Mesothelial cell of epicardium (in vitro differentiated cells): ENCODE data around the gene CD40. TPM values are rescaled to one million over a fixed set of nuclear protein-coding genes. Genes with fewer than 3 reads are reported as not detected.

Experiments used
- DNase-seq, 2 experiments: peaks; one replicate each; pipeline ENCODE4 v3.0.0; 2021; ENCODE audit warnings: low spot score in 2 of 2; ENCODE audit not compliant: unreplicated experiment in 2 of 2
- H3K27ac Mint-ChIP-seq: 2 replicates; pipeline ENCODE4 v1.8.0; 2021; ENCODE audit warnings: mixed read lengths
- H3K27me3 Mint-ChIP-seq: 2 replicates; pipeline ENCODE4 v1.8.0; 2021; ENCODE audit warnings: low read depth, mixed read lengths
- H3K36me3 Mint-ChIP-seq: 2 replicates; pipeline ENCODE4 v1.8.0; 2021; ENCODE audit warnings: mixed read lengths
- H3K4me1 Mint-ChIP-seq: 2 replicates; pipeline ENCODE4 v1.8.0; 2021; ENCODE audit warnings: mixed read lengths
- H3K4me3 Mint-ChIP-seq: 2 replicates; pipeline ENCODE4 v1.8.0; 2021; ENCODE audit warnings: mild to moderate bottlenecking, moderate library complexity, mixed read lengths
- H3K9me3 Mint-ChIP-seq: 2 replicates; pipeline ENCODE4 v1.8.0; 2021; ENCODE audit warnings: mixed read lengths
- total RNA-seq: library from RNA; stranded (reverse); gene quantifications from 3 replicates; pipeline ENCODE4 v1.2.1, GENCODE V29; 2021
- TF ChIP-seq, protein P1 (sequence below): fragments of 200-600 bp; sonication (generic); IDR thresholded peaks from one replicate; pipeline ENCODE4 v1.5.0; 2021; ENCODE audit warnings: antibody characterized with exemption; ENCODE audit not compliant: unreplicated experiment

CD40 gene
- total RNA-seq, 1 donor from 2014 or later, result 3.8 TPM

DNA sequence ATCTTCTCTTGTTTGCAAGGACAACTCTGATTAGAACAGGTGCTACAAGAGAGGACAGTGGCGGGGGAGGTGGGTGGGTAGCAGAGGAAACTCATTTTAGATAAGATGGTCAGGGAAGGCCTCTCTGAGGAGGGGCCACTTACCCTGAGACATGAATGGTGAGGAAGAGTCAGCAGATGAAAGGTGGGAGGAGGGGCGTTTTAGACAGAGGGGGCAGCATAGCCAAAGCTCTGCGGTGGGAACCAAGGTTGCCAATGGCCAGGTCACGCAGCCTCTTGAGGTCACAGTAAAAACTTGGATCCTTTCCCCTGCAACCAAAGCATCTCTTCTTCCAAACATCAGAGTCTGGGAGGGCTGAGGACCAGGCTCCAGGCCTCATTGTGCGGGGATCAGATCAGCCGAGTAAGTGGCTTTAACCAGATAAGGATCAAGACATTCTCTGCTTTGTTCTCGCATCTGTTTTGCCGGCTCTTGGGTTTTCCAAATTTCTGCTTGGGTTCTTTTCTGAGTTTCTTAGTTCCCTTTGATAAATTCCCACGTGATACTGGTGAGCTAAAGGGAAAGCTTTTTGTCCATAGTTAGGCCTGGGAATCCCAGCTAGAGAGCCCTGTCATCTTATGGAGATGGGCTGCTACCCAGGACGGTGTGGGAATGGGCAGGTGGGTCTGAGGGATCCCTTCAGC lies 5.5 kb upstream of the CD40 start:
- DNase-seq, result no peak
- Mint-ChIP-seq H3K4me3 (no peak overlapping the region), H3K9me3 (no peaks in the 10 kb centered on the region), H3K4me1 (peaks cover under 1% of the 10 kb centered on the region), H3K27me3 (peaks cover 86% of the 10 kb centered on the region), H3K36me3 (no peaks in the 10 kb centered on the region), H3K27ac (no peak overlapping the region)
- TF ChIP-seq, protein P1, sequence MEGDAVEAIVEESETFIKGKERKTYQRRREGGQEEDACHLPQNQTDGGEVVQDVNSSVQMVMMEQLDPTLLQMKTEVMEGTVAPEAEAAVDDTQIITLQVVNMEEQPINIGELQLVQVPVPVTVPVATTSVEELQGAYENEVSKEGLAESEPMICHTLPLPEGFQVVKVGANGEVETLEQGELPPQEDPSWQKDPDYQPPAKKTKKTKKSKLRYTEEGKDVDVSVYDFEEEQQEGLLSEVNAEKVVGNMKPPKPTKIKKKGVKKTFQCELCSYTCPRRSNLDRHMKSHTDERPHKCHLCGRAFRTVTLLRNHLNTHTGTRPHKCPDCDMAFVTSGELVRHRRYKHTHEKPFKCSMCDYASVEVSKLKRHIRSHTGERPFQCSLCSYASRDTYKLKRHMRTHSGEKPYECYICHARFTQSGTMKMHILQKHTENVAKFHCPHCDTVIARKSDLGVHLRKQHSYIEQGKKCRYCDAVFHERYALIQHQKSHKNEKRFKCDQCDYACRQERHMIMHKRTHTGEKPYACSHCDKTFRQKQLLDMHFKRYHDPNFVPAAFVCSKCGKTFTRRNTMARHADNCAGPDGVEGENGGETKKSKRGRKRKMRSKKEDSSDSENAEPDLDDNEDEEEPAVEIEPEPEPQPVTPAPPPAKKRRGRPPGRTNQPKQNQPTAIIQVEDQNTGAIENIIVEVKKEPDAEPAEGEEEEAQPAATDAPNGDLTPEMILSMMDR, result no peak

DNA sequence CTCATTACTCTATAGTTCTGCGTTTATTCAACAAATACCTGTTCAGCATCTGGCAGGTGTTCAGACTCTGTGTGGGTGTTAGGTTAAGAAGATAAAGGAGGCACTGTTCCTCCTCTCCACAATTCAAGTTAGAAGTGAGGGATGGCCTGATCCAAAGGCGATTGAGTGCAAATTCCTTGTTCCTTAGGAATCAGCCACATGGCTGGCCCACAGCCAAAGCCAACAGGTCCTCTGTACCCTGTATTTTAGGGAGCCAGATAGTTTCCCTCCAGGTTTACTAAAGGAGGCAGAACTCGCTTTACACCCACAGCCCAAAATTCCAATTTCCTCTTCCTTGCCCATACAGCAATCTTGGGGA lies 5.0 kb upstream of the CD40 start:
- no peak for DNase-seq
- Mint-ChIP-seq H3K27ac (no peak overlapping the region), H3K9me3 (no peaks in the 10 kb centered on the region), H3K27me3 (peaks cover 86% of the 10 kb centered on the region), H3K4me1 (peaks cover 6% of the 10 kb centered on the region), H3K4me3 (no peak overlapping the region), H3K36me3 (no peaks in the 10 kb centered on the region)
- TF ChIP-seq, protein P1, result no peak

DNA sequence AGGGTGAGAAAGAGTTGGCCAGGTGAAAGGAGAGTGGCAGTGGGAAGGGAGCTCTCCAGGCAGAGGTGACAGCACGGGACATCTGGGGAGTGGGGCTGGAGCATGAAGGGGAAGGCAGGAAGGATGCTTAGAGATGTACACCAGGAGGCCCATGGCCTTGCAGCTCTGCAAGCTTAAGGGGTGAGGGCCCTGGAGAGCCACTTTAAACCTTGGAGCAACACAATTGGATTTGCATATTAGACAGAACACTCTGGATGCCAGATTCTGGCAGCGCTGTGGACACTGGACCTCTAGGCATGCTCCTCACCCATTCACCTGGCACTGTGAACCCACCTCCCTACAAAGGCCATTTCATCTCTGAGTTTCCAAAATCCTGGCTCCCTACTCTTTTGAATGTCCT lies 3.7 kb upstream of the CD40 start:
- peaks cover 81% of the 10 kb centered on the region for H3K27me3 Mint-ChIP-seq
- H3K27ac Mint-ChIP-seq, result no peak overlapping the region
- no peaks in the 10 kb centered on the region for H3K36me3 Mint-ChIP-seq
- TF ChIP-seq, protein P1, result no peak
- H3K4me3 Mint-ChIP-seq, result no peak overlapping the region
- peaks cover 7% of the 10 kb centered on the region for H3K4me1 Mint-ChIP-seq
- DNase-seq, result no peak
- H3K9me3 Mint-ChIP-seq, result no peaks in the 10 kb centered on the region

DNA sequence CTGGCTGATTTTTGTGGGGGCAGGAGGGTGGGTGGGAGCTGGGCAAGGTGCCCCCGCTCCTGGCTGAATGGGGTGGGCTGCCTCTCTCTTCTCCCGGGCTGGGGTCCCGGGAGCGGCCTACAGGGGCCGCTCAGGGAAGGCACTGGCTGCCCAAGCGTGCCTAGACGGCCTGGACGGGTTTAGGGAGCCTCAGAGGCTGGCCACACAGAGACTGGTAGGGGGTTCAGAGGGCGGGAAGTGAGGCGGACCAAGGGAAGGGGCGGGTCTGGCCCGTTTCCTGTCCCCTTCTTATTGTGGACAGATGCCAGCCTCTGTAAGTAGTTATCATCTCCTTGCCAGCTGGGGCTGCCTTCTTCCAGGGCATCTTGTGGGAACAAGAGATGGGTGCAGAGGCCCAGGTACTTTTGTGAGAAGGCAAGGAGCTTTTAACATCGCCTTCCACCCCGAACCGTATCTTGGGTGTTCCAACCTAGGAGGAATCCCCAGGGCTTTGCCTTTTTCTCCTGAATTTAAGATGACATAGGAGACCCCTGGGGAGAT lies 437 bp downstream of the CD40 start:
- Mint-ChIP-seq H3K4me3 (peak overlapping the region; percentile 81), H3K27me3 (peaks cover 44% of the 10 kb centered on the region), H3K9me3 (no peaks in the 10 kb centered on the region), H3K27ac (no peak overlapping the region), H3K36me3 (no peaks in the 10 kb centered on the region), H3K4me1 (peaks cover 7% of the 10 kb centered on the region)
- DNase-seq, result no peak
- TF ChIP-seq, protein P1, result no peak

DNA sequence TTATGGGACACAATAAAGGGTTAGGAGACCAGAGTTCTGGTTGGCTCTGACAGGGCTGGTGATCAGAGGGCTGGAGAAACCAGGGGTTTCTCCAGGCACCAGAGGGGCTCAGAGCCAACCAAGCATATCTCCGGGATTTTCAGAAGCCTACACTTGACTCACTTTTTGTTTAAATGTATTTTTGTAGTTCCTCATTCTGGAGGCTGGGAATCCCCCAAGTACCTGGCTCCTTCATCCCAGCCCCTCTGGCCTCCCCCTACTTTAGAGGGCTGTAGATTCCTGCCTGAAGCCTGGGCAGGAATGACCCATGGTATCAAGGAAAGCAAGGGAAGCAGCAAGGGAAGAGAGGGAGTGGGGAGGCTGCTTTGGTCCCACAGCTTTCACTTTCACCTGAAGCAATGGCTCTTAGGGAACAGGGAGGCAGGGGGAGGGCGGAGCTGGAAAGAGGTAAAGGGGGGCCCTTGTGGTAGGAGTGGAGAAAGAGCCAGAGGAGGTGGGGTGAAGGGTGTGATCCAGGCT lies 973 bp downstream of the CD40 start:
- DNase-seq, result no peak
- H3K9me3 Mint-ChIP-seq, result no peaks in the 10 kb centered on the region
- TF ChIP-seq, protein P1, result no peak
- H3K27ac Mint-ChIP-seq, result no peak overlapping the region
- no peak overlapping the region for H3K4me3 Mint-ChIP-seq
- H3K36me3 Mint-ChIP-seq, result no peaks in the 10 kb centered on the region
- peaks cover 39% of the 10 kb centered on the region for H3K27me3 Mint-ChIP-seq
- H3K4me1 Mint-ChIP-seq, result peaks cover 7% of the 10 kb centered on the region
